ENCODE measurements around the gene GRM7. TPM values are rescaled to one million over a fixed set of nuclear protein-coding genes. Genes with fewer than 3 reads are reported as not detected.

Gene GRM7
- total and polyA plus RNA-seq, 9 of the 15 experiments (the other 6 are each of a cell fraction or from before 2014, with no cell fraction given) = not detected

- TF ChIP-seq ARID4B (CRISPR knock-in tag; IDR thresholded peaks at IDR 0.05) (no peak), SAFB (IDR thresholded peaks at IDR 0.05; ENCODE audit: borderline replicate concordance, low read depth, low read length) (no peak)
These were observed 444.6 kb downstream of the GRM7 start (continued) for GRCh38 chr3:7305561-7305960.

GRCh38 chr3:7306901-7307300, 446.0 kb downstream of the GRM7 start:
- intact Hi-C loops (cut with micrococcal nuclease) (no loop called here), in situ Hi-C loops (cut with MboI) (no loop called here)
- ChIA-PET POLR2A (no interaction called here), CTCF (ENCODE audit: low intra/inter-chr PET ratio) (no interaction called here)
- H3K36me3 ChIP-seq (ENCODE audit: control insufficient read depth, insufficient read depth, low read length) = no peaks in the 10 kb centered on the region
- H3K4me1 ChIP-seq (replicated peaks in 1 of 2; ENCODE audit: control insufficient read depth in 2 of 2, insufficient read depth in 2 of 2, low read length in 2 of 2) = no peaks in the 10 kb centered on the region
- H3K4me2 ChIP-seq (ENCODE audit: insufficient read depth, low read length) = no peak overlapping the region
- FAIRE-seq (no peak), DNase-seq (ENCODE audit: extremely low read depth in 1 of 4, low spot score in 3 of 4) (no peak), ATAC-seq (no peak)
- H3K27me3 ChIP-seq (ENCODE audit: control insufficient read depth in 2 of 2, insufficient read depth in 2 of 2, low read length in 2 of 2) = no peaks in the 10 kb centered on the region
- no peak overlapping the region for H3K9ac ChIP-seq (ENCODE audit: insufficient read depth in 1 of 2, low read depth in 2 of 2, low read length in 2 of 2)
- H3K27ac ChIP-seq (ENCODE audit: extremely low read depth, low read depth, low read length) = no peak overlapping the region
- WGBS (ENCODE audit: insufficient coverage, low coverage, missing lambda C conversion rate) = 5% methylated on average over 3 of the region's 3 CpGs
- peaks cover 5% of the 10 kb centered on the region for H3K9me3 ChIP-seq (replicated peaks; ENCODE audit: control insufficient read depth, insufficient read depth, low read depth, low read length)
- H3K9me1 ChIP-seq (ENCODE audit: control insufficient read depth, insufficient read depth, low read length) = no peaks in the 10 kb centered on the region
- H4K20me1 ChIP-seq (replicated peaks; ENCODE audit: control insufficient read depth, insufficient read depth, low read length) = no peaks in the 10 kb centered on the region
- no TSS peak for BruUV-seq (replicated peaks)
- no peak overlapping the region for H3K4me3 ChIP-seq
- H2AFZ ChIP-seq (ENCODE audit: low read depth, low read length) = no peak overlapping the region
- no peaks in the 10 kb centered on the region for H3K79me2 ChIP-seq (ENCODE audit: control insufficient read depth, insufficient read depth, low read length)
- TF ChIP-seq ZNF3 (CRISPR knock-in tag; IDR thresholded peaks at IDR 0.05) = no peak
- no peak for TF ChIP-seq EHMT2 (IDR thresholded peaks at IDR 0.05)
- no peak for TF ChIP-seq E2F4 (CRISPR knock-in tag; IDR thresholded peaks at IDR 0.05; ENCODE audit: low read depth)
- no peak for TF ChIP-seq VEZF1 (CRISPR knock-in tag; IDR thresholded peaks at IDR 0.05)
- no peak for TF ChIP-seq LARP7 (IDR thresholded peaks at IDR 0.05)
- no peak for TF ChIP-seq HDAC3 (IDR thresholded peaks at IDR 0.05; ENCODE audit: borderline replicate concordance, partially characterized antibody)
- TF ChIP-seq, protein P1, sequence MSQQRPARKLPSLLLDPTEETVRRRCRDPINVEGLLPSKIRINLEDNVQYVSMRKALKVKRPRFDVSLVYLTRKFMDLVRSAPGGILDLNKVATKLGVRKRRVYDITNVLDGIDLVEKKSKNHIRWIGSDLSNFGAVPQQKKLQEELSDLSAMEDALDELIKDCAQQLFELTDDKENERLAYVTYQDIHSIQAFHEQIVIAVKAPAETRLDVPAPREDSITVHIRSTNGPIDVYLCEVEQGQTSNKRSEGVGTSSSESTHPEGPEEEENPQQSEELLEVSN (IDR thresholded peaks at IDR 0.05; ENCODE audit: borderline replicate concordance in 1 of 2, extremely low read depth in 1 of 2, insufficient read depth in 1 of 2, insufficient read length in 1 of 2, low read depth in 1 of 2, low read length in 1 of 2, poor library complexity in 1 of 2, severe bottlenecking in 1 of 2) = no peak
- TF ChIP-seq NCOA6 (IDR thresholded peaks at IDR 0.05) = no peak
- no peak for TF ChIP-seq RFX1 (IDR thresholded peaks at IDR 0.05)
- TF ChIP-seq, protein P2, sequence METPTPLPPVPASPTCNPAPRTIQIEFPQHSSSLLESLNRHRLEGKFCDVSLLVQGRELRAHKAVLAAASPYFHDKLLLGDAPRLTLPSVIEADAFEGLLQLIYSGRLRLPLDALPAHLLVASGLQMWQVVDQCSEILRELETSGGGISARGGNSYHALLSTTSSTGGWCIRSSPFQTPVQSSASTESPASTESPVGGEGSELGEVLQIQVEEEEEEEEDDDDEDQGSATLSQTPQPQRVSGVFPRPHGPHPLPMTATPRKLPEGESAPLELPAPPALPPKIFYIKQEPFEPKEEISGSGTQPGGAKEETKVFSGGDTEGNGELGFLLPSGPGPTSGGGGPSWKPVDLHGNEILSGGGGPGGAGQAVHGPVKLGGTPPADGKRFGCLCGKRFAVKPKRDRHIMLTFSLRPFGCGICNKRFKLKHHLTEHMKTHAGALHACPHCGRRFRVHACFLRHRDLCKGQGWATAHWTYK (CRISPR knock-in tag; IDR thresholded peaks at IDR 0.05) = no peak

Measured in K562 (cell line).